GM12878 (cell line): ENCODE data around the gene PDCD7.

Experiments used
- BRCA1 ChIP-seq: IDR thresholded peaks from 2 replicates; pipeline ENCODE4 v1.6.1; 2011; ENCODE audit warnings: low read depth, low read length, improper control_type of control experiment
- EZH2 ChIP-seq: IDR thresholded peaks from 2 replicates; pipeline ENCODE4 v1.6.1; 2012; ENCODE audit warnings: low read depth, mild to moderate bottlenecking, control low read depth, inconsistent platforms, low read length, borderline replicate concordance; ENCODE audit not compliant: control insufficient read depth
- GATAD2B ChIP-seq: fragments of 450-650 bp; conservative IDR thresholded peaks from 2 replicates; pipeline ENCODE4 v1.6.1; 2017; ENCODE audit warnings: low read depth, mild to moderate bottlenecking, moderate library complexity
- HDAC6 ChIP-seq: fragments of 200-600 bp; sonication (generic); IDR thresholded peaks from one replicate; pipeline ENCODE4 v1.8.0; 2017; ENCODE audit warnings: antibody characterized with exemption; ENCODE audit not compliant: unreplicated experiment
- MEF2A ChIP-seq: IDR thresholded peaks from 2 replicates; pipeline ENCODE4 v1.6.1; 2011; ENCODE audit warnings: low read depth, mild to moderate bottlenecking, low read length, moderate library complexity; ENCODE audit not compliant: insufficient read depth
- PAX5 ChIP-seq: IDR thresholded peaks from 2 replicates; pipeline ENCODE4 v1.6.1; 2011; ENCODE audit warnings: low read depth, low read length, borderline replicate concordance
- POLR2A ChIP-seq: IDR thresholded peaks from 2 replicates; pipeline ENCODE4 v1.6.1; 2011; ENCODE audit warnings: low read depth, mild to moderate bottlenecking, low read length
- RELA ChIP-seq: fragments of 450-650 bp; IDR thresholded peaks from 2 replicates; pipeline ENCODE4 v1.8.0; 2014; ENCODE audit warnings: borderline replicate concordance; ENCODE audit not compliant: partially characterized antibody
- TAF1 ChIP-seq: IDR thresholded peaks from 2 replicates; pipeline ENCODE4 v1.6.1; 2011; ENCODE audit warnings: mild to moderate bottlenecking, low read depth, low read length, borderline replicate concordance
- ZNF274 ChIP-seq: IDR thresholded peaks from one replicate; pipeline ENCODE4 v1.8.0; 2011; ENCODE audit not compliant: insufficient read length, insufficient read depth
- TF ChIP-seq, protein P1 (sequence below): IDR thresholded peaks from 2 replicates; pipeline ENCODE4 v1.6.1; 2011; ENCODE audit warnings: low read depth, low read length, improper control_type of control experiment, borderline replicate concordance
- TF ChIP-seq, protein P2 (sequence below), 3 experiments: IDR thresholded peaks in 2 of 3; conservative IDR thresholded peaks in 1 of 3; 2 replicates each; pipeline ENCODE4 v1.5.1; 2011; ENCODE audit warnings: low read depth in 3 of 3, low read length in 3 of 3, mild to moderate bottlenecking in 3 of 3, control low read depth in 2 of 3, moderate library complexity in 2 of 3, inconsistent platforms in 1 of 3, mixed read lengths in 1 of 3; ENCODE audit not compliant: control insufficient read depth in 2 of 3, insufficient read depth in 1 of 3; ENCODE audit errors: extremely low read depth in 1 of 3
- TF ChIP-seq, protein P3 (sequence below): fragments of 450-650 bp; IDR thresholded peaks from 2 replicates; pipeline ENCODE4 v1.6.1; 2017; ENCODE audit warnings: mild to moderate bottlenecking
- TF ChIP-seq, protein P4 (sequence below): IDR thresholded peaks from 2 replicates; pipeline ENCODE4 v1.6.1; 2012; ENCODE audit warnings: low read length, inconsistent platforms

DNA sequence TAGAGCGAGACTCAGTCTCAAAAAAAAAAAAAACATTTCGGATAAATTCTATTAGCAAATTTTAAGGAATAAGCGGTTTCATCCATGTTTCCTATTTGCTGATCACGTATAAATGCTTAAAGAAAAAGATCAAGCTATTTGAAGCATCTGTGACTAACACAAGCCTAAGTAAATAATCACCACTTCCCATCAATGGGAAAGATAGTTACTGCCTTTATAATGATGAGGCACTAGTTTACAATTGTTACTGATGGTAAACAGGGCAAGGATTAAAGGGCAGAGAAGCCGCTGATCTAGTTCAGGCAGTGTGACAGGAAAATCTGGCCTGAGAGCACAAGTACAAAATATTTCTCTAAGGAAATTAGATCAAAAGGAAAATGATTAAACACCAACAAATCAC, 37.8 kb upstream of the PDCD7 start:
- TF ChIP-seq, protein P1, sequence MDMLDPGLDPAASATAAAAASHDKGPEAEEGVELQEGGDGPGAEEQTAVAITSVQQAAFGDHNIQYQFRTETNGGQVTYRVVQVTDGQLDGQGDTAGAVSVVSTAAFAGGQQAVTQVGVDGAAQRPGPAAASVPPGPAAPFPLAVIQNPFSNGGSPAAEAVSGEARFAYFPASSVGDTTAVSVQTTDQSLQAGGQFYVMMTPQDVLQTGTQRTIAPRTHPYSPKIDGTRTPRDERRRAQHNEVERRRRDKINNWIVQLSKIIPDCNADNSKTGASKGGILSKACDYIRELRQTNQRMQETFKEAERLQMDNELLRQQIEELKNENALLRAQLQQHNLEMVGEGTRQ = no peak
- TF ChIP-seq, protein P2, sequence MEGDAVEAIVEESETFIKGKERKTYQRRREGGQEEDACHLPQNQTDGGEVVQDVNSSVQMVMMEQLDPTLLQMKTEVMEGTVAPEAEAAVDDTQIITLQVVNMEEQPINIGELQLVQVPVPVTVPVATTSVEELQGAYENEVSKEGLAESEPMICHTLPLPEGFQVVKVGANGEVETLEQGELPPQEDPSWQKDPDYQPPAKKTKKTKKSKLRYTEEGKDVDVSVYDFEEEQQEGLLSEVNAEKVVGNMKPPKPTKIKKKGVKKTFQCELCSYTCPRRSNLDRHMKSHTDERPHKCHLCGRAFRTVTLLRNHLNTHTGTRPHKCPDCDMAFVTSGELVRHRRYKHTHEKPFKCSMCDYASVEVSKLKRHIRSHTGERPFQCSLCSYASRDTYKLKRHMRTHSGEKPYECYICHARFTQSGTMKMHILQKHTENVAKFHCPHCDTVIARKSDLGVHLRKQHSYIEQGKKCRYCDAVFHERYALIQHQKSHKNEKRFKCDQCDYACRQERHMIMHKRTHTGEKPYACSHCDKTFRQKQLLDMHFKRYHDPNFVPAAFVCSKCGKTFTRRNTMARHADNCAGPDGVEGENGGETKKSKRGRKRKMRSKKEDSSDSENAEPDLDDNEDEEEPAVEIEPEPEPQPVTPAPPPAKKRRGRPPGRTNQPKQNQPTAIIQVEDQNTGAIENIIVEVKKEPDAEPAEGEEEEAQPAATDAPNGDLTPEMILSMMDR (IDR thresholded peaks at IDR 0.05 in 2 of 3, conservative IDR thresholded peaks at IDR 0.05 in 1 of 3; ENCODE audit: control insufficient read depth in 2 of 3, extremely low read depth in 1 of 3, insufficient read depth in 1 of 3, low read depth in 3 of 3, low read length in 3 of 3) = no peak
- TF ChIP-seq PAX5 (no peak), MEF2A (no peak), GATAD2B (no peak), EZH2 (no peak), TAF1 (no peak), HDAC6 (no peak), ZNF274 (no peak), RELA (no peak), POLR2A (no peak), BRCA1 (no peak)
- TF ChIP-seq, protein P3, sequence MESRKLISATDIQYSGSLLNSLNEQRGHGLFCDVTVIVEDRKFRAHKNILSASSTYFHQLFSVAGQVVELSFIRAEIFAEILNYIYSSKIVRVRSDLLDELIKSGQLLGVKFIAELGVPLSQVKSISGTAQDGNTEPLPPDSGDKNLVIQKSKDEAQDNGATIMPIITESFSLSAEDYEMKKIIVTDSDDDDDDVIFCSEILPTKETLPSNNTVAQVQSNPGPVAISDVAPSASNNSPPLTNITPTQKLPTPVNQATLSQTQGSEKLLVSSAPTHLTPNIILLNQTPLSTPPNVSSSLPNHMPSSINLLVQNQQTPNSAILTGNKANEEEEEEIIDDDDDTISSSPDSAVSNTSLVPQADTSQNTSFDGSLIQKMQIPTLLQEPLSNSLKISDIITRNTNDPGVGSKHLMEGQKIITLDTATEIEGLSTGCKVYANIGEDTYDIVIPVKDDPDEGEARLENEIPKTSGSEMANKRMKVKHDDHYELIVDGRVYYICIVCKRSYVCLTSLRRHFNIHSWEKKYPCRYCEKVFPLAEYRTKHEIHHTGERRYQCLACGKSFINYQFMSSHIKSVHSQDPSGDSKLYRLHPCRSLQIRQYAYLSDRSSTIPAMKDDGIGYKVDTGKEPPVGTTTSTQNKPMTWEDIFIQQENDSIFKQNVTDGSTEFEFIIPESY = no peak
- TF ChIP-seq, protein P4, sequence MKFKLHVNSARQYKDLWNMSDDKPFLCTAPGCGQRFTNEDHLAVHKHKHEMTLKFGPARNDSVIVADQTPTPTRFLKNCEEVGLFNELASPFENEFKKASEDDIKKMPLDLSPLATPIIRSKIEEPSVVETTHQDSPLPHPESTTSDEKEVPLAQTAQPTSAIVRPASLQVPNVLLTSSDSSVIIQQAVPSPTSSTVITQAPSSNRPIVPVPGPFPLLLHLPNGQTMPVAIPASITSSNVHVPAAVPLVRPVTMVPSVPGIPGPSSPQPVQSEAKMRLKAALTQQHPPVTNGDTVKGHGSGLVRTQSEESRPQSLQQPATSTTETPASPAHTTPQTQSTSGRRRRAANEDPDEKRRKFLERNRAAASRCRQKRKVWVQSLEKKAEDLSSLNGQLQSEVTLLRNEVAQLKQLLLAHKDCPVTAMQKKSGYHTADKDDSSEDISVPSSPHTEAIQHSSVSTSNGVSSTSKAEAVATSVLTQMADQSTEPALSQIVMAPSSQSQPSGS = no peak
